KMS-11 (cell line): ENCODE data around the gene CDK10.

Source experiments
- H2AFZ ChIP-seq: fragments of 200-600 bp; sonication (generic); 2 replicates; pipeline ENCODE4 v1.6.1; 2016; ENCODE audit warnings: antibody characterized with exemption, mixed run types, low read depth
- H3K27ac ChIP-seq: fragments of 200-600 bp; sonication (generic); 2 replicates; pipeline ENCODE4 v1.6.1; 2016; ENCODE audit warnings: mild to moderate bottlenecking, mixed run types
- H3K27me3 ChIP-seq: fragments of 200-600 bp; sonication (generic); 2 replicates; pipeline ENCODE4 v1.6.1; 2017; ENCODE audit warnings: mild to moderate bottlenecking, low read depth, mixed run types, moderate library complexity; ENCODE audit not compliant: insufficient read depth
- H3K36me3 ChIP-seq: fragments of 200-600 bp; sonication (generic); 2 replicates; pipeline ENCODE4 v1.6.1; 2017; ENCODE audit warnings: mild to moderate bottlenecking, mixed run types; ENCODE audit not compliant: insufficient read depth
- H3K4me1 ChIP-seq: fragments of 200-600 bp; sonication (generic); 2 replicates; pipeline ENCODE4 v1.6.1; 2016; ENCODE audit warnings: mild to moderate bottlenecking, low read depth, mixed run types; ENCODE audit not compliant: poor library complexity, severe bottlenecking
- H3K4me2 ChIP-seq: fragments of 200-600 bp; sonication (generic); 2 replicates; pipeline ENCODE4 v1.7.0; 2016; ENCODE audit warnings: mild to moderate bottlenecking, mixed run types
- H3K4me3 ChIP-seq: fragments of 200-600 bp; sonication (generic); IDR thresholded peaks from 2 replicates; pipeline ENCODE4 v1.6.1; 2017; ENCODE audit warnings: low read depth, low read length, mixed read lengths; ENCODE audit not compliant: insufficient read depth
- H3K79me2 ChIP-seq: fragments of 200-600 bp; sonication (generic); 2 replicates; pipeline ENCODE4 v1.6.1; 2016; ENCODE audit warnings: low read depth, mixed run types; ENCODE audit not compliant: insufficient read depth
- H3K9ac ChIP-seq: fragments of 200-600 bp; sonication (generic); 2 replicates; pipeline ENCODE4 v1.6.1; 2016; ENCODE audit warnings: mild to moderate bottlenecking, mixed run types
- H4K20me1 ChIP-seq: fragments of 200-600 bp; sonication (generic); 2 replicates; pipeline ENCODE4 v1.6.1; 2016; ENCODE audit warnings: mild to moderate bottlenecking, mixed run types; ENCODE audit not compliant: insufficient read depth
- CTCF ChIP-seq: fragments of 200-600 bp; sonication (generic); conservative IDR thresholded peaks from 2 replicates; pipeline ENCODE4 v1.6.1; 2017; ENCODE audit warnings: low read depth, mild to moderate bottlenecking, antibody characterized with exemption, low read length, moderate library complexity, mixed read lengths

Gene CDK10

GRCh38 chr16:89721546-89722391 is 35.3 kb downstream of the CDK10 start:
- TF ChIP-seq CTCF: no peak
- H3K9ac ChIP-seq: peak overlapping the region; percentile 71
- H3K79me2 ChIP-seq: peaks cover 27% of the 10 kb centered on the region
- peak overlapping the region; percentile 90 for H3K4me2 ChIP-seq
- no peaks in the 10 kb centered on the region for H4K20me1 ChIP-seq
- H3K27ac ChIP-seq: peak overlapping the region; percentile 75
- H3K36me3 ChIP-seq: no peaks in the 10 kb centered on the region
- no peaks in the 10 kb centered on the region for H3K27me3 ChIP-seq
- peaks cover 31% of the 10 kb centered on the region for H3K4me1 ChIP-seq
- peak overlapping the region; percentile 22 for H2AFZ ChIP-seq
- no peak overlapping the region for H3K4me3 ChIP-seq

- Histone ChIP-seq H3K36me3 (no peaks in the 10 kb centered on the region; the same call in 1 of the 2 replicates), H3K27ac (peak overlapping the region; percentile 75), H3K79me2 (peaks cover 27% of the 10 kb centered on the region), H3K4me3 (no peak overlapping the region), H2AFZ (no peak overlapping the region; the same call in 1 of the 2 replicates), H3K9ac (peak overlapping the region; percentile 71), H3K4me2 (peak overlapping the region; percentile 90), H3K27me3 (no peaks in the 10 kb centered on the region), H4K20me1 (no peaks in the 10 kb centered on the region), H3K4me1 (peaks cover 31% of the 10 kb centered on the region)
- no peak for TF ChIP-seq CTCF
These were observed 36.1 kb downstream of the CDK10 start for GRCh38 chr16:89722392-89723278.

GRCh38 chr16:89723279-89724250 is 37.1 kb downstream of the CDK10 start:
- Histone ChIP-seq H3K79me2 (peaks cover 27% of the 10 kb centered on the region), H3K27me3 (no peaks in the 10 kb centered on the region), H3K4me2 (peak overlapping the region; percentile 90), H3K4me3 (no peak overlapping the region), H3K27ac (no peak overlapping the region), H3K4me1 (peaks cover 29% of the 10 kb centered on the region), H3K36me3 (no peaks in the 10 kb centered on the region; the same call in 1 of the 2 replicates), H4K20me1 (no peaks in the 10 kb centered on the region), H2AFZ (no peak overlapping the region), H3K9ac (no peak overlapping the region; the same call in 1 of the 2 replicates)
- TF ChIP-seq CTCF: no peak
